ENCODE results near the gene OGA. TPM values are rescaled to one million over a fixed set of nuclear protein-coding genes. Genes with fewer than 3 reads are reported as not detected.

Gene OGA
- total and polyA plus RNA-seq, 9 of the 15 experiments (the other 6 are each of a cell fraction or from before 2014, with no cell fraction given) = 13.5 to 73.5 (median 59.5) TPM

DNA sequence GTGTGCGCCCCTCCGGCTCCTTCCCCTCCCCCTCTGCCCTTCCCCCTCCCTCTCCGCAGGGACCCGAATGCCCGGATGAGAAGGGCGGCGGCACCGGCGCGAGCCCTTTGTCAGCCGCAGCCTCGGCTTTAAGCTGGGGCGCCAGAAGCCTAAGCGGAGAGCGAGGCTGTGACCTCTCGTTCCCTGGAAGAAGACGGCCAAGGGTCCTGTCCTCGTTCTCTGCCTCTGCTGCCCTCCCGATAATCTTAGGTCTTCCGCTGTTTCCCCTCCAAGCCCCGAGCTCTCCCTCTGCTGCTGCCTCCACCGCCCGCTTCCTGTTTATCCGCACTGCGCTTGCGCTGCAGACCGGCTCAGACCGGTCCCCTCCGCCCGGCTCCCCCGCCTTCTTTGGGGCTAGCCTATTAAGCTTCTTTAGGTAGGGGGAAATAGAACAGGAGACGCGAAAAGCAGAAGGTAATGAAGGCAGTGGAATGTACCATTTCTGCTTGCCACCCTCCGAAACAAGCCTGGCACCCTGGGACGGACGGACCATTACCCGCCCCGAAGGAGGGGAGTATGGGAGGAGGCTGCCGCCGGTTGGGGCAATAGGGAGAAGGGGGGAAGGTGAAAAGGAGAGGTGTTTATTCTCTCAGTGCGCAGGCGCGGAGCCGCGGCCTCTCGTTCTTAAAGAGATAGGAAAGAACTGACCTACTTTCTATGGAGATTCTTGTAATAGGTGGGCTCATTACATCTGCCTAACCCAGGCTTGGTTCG is at the start of gene OGA (continued):
- TF ChIP-seq, protein P1, sequence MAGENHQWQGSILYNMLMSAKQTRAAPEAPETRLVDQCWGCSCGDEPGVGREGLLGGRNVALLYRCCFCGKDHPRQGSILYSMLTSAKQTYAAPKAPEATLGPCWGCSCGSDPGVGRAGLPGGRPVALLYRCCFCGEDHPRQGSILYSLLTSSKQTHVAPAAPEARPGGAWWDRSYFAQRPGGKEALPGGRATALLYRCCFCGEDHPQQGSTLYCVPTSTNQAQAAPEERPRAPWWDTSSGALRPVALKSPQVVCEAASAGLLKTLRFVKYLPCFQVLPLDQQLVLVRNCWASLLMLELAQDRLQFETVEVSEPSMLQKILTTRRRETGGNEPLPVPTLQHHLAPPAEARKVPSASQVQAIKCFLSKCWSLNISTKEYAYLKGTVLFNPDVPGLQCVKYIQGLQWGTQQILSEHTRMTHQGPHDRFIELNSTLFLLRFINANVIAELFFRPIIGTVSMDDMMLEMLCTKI (IDR thresholded peaks at IDR 0.05; ENCODE audit: partially characterized antibody) = no peak
- TF ChIP-seq ZNF41 (CRISPR knock-in tag; conservative IDR thresholded peaks at IDR 0.05) (no peak), STAT6 (CRISPR knock-in tag; IDR thresholded peaks at IDR 0.05) (no peak), ZNF764 (CRISPR knock-in tag; IDR thresholded peaks at IDR 0.05; ENCODE audit: low read depth) (no peak), BDP1 (IDR thresholded peaks at IDR 0.05; ENCODE audit: insufficient read depth, insufficient read length) (no peak), ZNF76 (CRISPR knock-in tag; IDR thresholded peaks at IDR 0.05; ENCODE audit: borderline replicate concordance) (no peak), HLTF (IDR thresholded peaks at IDR 0.05) (0 out of 2 replicates have a peak, but pooled peaks have one; percentile 75), ZNF695 (CRISPR knock-in tag; IDR thresholded peaks at IDR 0.05) (no peak), IRF2 (CRISPR knock-in tag; IDR thresholded peaks at IDR 0.05) (no peak), XRCC3 (IDR thresholded peaks at IDR 0.05) (no peak), MAFG (tag; conservative IDR thresholded peaks at IDR 0.05) (no peak), ZNF316 (IDR thresholded peaks at IDR 0.05) (no peak), TCFL5 (CRISPR knock-in tag; conservative IDR thresholded peaks at IDR 0.05) (no peak), POLR2G (IDR thresholded peaks at IDR 0.05; ENCODE audit: low read depth, low read length) (peak; percentile 78), TBP (optimal IDR thresholded peaks at IDR 0.05; ENCODE audit: low read depth, low read length) (peak; percentile 72), FOXK2 (conservative IDR thresholded peaks at IDR 0.05 in 1 of 2, IDR thresholded peaks at IDR 0.05 in 1 of 2; ENCODE audit: low read depth in 2 of 2) (peak; percentile 97 to 100), PURB (CRISPR knock-in tag; IDR thresholded peaks at IDR 0.05; ENCODE audit: low read depth) (no peak), RBM14 (IDR thresholded peaks at IDR 0.05; ENCODE audit: borderline replicate concordance, insufficient read depth, low read depth, low read length) (no peak)
- TF ChIP-seq, protein P2, sequence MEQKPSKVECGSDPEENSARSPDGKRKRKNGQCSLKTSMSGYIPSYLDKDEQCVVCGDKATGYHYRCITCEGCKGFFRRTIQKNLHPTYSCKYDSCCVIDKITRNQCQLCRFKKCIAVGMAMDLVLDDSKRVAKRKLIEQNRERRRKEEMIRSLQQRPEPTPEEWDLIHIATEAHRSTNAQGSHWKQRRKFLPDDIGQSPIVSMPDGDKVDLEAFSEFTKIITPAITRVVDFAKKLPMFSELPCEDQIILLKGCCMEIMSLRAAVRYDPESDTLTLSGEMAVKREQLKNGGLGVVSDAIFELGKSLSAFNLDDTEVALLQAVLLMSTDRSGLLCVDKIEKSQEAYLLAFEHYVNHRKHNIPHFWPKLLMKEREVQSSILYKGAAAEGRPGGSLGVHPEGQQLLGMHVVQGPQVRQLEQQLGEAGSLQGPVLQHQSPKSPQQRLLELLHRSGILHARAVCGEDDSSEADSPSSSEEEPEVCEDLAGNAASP (IDR thresholded peaks at IDR 0.05) = no peak
- TF ChIP-seq, protein P3, sequence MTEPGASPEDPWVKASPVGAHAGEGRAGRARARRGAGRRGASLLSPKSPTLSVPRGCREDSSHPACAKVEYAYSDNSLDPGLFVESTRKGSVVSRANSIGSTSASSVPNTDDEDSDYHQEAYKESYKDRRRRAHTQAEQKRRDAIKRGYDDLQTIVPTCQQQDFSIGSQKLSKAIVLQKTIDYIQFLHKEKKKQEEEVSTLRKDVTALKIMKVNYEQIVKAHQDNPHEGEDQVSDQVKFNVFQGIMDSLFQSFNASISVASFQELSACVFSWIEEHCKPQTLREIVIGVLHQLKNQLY (CRISPR knock-in tag; conservative IDR thresholded peaks at IDR 0.05) = no peak
- TF ChIP-seq, protein P4, sequence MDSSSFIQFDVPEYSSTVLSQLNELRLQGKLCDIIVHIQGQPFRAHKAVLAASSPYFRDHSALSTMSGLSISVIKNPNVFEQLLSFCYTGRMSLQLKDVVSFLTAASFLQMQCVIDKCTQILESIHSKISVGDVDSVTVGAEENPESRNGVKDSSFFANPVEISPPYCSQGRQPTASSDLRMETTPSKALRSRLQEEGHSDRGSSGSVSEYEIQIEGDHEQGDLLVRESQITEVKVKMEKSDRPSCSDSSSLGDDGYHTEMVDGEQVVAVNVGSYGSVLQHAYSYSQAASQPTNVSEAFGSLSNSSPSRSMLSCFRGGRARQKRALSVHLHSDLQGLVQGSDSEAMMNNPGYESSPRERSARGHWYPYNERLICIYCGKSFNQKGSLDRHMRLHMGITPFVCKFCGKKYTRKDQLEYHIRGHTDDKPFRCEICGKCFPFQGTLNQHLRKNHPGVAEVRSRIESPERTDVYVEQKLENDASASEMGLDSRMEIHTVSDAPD (CRISPR knock-in tag; IDR thresholded peaks at IDR 0.05) = no peak

Measured in K562 (cell line).